ENCODE measurements around the gene EIF6.

The EIF6 gene

DNA sequence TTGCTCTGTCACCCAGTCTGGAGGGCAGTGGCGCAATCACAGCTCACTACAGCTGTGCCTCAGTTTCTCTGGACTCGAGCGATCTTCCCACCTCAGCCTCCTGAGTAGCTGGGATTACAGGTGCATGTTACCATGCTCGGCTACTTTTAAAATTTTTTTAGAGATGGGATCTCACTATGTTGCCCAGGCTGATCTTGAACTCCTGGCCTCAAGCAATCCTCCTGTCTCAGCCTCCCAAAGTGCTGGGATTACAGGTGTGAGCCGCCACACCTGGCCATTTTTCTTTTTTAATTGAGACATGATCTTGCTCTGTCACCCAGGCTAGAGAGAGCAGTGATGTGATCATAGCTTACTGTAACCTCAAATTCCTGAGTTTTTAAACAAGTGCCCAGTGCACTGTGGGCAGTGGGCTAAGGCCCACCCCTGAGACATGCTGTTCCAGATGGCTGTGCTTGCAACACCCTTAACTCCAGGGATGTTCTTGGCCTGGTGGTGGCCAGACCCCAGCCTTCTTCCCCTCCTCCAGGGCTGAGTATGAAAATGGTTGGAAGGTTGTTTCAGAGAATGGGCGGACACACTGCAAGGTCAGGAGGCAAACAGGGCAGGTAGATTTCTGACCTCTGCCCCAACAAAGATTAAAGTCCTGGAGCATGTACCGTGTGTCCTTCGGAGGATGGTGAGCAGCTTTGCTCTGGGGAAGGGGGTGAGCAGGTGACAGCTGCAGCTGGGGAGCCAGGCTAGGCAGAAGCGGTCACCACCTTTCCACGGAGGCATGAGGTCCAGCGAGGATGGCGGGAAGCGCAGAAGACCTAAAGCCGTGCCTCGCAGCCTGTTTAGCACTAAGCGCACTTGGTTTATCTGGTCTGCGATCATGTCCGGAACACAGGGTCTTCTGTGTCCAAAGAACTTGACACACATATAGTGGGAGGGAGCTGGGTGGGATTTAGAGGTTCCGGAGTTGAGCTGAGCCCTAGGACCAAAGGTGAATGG lies 9.0 kb upstream of the EIF6 start:
- DNase-seq (ENCODE audit: low spot score) = no peak

DNA sequence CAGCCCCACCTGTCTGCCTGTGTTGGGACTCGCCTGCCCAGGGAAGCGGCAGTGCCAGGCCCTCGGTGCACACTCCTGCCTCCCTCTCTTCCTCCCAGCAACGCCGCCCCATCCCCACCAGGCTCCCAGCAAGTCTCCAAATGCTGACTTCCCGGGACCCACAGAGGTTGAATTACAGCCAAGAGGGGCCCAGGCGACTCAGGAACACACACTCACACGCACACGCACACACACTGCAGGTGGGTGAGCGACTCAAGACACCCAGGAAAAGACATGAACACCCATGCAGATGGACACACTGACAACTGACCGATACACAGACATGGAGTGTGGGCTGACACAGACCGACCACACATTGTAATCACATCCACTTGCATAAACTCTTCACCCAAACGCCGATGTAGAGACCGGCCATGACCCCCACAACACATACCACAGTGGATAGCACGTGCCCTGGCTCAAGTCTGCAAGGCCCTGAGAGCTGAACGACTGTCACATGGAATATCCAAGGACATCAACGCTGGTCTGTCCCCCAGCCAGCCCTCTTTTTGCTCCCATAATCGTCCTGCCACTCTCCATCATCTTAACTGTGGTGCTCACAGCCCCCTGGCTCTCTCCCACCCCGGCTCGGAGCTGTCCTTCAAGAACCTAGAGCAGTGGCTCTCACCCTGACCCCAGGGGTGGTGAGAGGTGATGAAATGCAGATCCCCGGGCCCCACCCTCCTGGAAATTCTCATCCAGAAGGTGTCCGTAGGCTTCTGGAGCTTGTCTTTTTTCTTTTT lies 8.1 kb upstream of the EIF6 start:
- DNase-seq (ENCODE audit: low spot score) = no peak

DNA sequence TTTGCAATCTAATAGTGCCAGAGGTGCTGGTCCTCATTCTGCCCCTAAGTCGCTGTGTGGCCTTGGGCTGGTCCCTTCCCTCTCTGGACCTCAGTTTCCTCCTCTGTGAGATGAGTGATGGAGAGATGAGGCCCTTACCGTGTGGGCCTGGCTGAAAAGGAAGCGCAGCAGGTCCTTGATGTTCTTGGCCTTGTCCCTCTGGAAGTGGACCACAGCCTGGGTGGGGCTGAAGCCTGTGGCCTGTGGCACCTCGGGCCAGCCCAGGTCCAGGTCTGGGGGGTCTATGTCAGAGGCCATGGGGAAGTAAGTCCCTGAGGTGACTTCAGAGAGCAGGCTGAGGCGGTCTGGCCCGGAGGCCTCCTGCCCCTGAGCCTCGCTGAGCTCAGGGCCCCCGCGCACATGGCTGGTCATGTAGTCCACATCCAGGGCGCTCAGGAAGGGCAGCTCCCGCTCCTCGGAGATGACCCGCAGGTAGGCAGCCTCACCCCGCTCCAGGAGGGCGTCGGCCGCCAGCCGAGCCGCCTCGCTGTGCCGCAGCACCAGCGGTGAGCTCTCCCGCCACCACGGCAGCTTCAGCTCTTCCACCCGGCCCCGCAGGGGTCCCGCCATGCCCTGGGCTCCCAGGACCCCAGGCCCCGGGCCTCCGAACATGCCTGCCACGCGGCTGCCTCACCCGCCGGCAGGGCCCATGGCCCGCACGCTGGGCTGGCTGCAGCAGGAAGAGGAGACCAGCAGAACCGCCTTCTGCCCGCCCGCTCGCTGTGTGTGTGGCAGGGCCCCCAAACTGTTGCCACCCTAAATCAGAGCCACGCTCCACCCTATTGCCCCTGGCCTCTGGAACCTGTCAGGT lies 7.3 kb upstream of the EIF6 start, which contains the start of gene FAM83C:
Gene FAM83C (minus strand): TSS at position 772 of the 850 bp plus-strand sequence. CDS start 121 bp downstream, at position 651.
- no peak for DNase-seq (ENCODE audit: low spot score)

DNA sequence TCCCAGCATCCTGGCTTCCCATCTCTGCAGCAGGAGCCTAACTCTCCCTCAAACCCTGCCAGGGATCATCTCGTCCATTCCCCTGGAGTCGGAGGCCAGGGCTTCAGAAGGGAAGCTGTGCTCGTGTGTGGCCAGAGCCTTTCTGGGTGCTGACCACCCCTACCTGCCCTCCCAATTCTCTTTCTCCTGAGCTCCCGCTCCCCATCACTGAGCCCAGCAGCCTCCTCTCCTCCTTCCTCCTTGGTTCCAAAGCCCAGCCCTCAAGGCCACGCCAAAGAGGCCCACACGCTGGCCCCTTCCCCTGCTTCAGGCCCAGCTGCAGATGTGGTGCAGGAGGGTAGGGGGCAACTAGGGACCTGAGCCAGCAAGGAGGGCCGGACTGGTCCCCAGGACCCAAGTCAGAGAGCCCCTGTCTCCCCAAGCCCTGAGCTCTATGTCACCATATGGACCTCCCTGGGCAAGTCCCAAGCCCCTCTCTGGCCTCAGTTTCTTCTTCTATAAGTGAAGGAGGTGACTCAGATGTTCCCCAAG lies 6.4 kb upstream of the EIF6 start:
- DNase-seq (ENCODE audit: low spot score) = no peak

DNA sequence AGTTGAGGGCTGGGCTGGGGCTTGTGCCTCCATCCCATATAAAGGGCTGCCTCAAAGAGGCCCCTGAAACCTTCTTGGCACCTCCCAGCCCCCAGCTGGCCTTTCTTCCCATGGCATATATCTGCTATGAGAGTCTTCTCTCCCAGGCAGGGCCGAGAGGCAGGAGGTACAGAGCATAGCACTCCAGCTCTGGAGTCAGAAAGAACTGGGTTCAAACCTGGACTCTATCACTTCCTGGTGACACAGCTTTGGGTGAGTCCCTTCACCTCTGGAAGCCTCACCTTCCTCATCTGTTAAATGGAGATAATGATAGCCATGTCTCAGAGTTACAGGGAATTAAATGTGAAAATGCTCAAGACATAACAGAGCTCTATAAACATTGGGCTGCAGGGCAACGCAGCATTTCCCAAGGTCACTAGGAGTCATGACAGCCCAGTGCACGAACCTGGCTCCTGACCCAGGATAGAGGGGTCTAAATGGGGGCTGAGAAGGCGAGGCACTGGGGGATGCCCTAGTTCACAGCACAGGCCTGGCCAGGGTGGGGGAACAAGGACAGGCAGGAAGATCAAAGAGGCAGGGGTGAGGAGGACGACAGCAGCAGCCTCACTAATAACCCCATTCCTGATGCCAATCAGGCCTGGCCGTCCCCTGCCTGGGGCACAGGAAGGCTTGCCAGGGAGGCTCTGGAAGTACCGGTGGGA lies 5.8 kb upstream of the EIF6 start:
- no peak for DNase-seq (ENCODE audit: low spot score)

DNA sequence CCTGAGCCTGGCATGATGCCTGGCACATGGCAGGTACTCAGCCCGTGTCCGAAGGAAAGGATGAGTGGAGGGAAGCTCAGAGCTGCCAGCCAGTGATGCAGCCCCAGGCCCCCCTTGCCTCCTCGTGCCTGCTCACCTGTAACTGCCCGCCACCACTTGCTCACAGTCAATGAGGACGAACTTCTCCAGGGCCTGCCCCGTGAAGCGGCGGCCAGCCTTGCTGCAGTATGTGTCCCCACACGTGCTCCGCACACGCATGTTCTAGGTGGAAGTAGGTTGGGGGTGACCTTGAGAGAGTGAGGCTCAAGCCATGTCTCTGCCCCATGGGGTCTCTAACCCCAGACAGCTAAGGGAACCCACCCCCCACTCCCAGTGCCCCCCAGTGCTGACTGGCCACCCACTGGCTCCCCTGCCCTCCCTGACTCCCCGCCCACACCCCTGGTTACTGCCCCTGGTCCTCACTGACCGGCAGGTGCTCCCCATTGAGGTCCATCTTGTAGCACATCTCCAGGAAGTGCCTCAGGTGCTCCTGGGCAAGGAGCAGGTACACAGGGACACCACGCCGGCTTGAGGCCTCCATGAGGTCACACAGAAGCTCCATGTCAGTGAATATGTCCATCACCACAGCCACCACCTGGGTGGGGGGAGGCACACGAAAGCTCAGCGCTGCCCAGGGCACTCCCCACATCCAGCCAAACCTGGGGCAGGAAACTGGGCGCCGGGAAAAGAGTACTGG lies 3.9 kb upstream of the EIF6 start:
- DNase-seq (ENCODE audit: low spot score) = no peak

DNA sequence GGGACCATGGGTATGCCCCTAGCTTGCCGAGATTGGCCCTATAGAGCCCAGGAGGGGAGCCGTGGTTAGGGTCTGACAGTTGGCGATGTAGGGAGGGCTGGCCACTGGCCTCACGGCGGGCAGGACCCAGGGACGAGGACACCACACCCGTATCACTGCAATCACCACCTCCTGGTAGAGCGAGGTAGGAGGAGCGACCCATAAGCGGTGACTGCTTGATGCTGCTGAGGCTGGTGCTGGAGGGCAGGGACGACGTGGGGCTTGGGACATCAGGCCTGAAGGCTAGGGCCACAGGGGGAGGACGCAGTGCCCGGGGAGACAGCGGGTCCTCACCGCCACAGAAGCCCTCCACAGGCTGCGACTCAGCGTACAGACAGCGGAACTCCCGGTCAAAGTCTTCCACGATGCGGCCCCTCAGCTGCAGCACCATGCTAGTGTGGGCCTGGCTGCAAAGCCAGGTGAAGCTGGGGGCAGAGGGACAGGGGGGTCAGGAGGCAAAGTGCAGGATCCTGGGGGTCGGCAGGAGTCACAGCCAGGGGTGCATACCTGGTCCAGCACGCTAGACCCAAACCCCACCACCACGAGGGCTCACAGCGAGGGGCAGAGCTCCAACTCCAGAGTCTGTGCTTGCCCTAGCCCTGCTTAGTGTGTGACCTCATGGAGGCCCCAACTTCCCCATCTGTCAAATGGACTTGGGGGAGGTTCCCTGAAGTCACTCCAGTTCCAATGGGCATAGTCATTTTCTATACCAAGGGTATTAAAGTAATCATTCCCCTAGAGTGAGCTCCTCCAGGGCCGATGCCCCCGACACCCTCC lies 3.1 kb upstream of the EIF6 start:
- no peak for DNase-seq (ENCODE audit: low spot score)

DNA sequence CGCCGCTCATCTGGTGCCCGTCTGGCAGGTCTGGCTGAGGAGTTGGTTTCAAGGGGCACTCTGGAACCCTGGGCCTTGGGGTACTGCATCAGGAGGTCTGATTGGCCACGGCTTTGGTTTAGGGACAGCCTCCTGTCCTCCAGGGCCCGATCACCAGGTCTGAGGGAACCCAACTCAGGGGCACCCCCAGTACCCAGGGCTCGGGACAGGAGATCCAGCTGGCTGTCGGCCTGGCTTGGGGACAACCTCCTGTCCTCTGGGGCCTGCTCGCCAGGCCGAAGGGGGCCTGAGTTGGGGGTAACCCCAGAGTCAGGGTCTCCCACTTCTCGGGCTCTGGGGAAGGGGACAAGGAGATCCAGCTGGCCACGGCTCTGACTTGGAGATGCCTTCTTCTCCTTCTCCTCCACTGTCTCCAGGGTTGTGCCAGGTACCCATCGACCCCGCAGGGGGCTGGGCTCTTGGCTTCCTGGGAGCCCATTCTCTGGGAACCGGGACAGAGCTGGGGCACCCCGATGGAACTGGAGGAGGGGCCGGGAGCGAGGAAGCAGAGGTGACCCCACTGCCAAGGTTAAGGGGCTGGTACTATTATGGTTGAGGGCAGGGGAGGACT lies 2.4 kb upstream of the EIF6 start:
- DNase-seq (ENCODE audit: low spot score) = no peak

DNA sequence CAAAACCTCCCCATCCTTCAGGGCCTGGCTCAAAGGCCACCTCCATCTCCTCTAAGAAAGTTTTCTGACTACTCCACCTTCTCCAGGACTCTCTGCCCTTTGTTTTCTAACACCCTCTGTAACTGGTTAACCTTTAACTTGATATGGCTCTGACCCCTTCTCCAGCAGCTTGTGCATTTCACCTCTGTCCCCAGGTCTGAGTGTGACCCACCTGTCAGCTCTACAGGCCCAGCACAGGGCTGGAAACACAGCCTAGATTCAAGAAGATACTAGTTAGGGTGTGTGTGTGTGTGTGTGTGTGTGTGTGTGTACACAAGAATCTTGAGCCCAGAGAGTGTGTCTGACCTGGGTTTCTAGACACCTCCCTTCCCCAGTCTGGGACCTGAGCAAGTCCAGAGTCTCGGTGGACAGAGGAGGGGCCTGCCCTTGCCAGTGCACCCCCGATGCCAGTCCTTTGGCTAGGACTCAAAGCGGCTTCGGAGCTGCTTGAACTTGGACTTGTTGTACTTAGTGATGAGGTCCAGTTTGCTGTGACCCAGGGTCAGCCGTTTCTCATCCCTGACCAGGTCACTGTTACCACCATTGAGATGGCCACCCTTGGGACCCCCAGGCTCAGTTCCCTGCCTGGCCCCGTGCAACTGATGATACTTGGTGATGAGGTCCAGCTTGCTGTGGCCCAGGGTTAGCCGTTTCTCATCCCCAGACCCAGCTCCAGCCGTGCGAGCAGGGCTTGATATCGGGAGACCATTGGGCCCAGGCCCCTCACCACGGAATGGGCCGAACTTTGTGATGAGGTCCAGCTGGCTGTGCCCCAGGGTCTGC lies 1.7 kb upstream of the EIF6 start:
- DNase-seq (ENCODE audit: low spot score) = no peak

DNA sequence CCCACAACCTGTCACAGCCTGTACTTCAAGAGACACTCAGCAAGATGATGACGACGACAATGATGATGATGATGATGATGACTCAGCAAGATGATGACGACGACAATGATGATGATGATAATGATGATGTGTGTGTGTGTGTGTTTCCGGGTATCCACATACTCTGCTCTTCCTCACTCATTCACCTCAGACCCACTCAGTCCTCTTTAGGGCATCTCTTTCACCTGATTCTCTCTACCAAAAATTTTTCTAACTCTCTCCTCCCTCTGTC lies 1.2 kb upstream of the EIF6 start:
- DNase-seq (ENCODE audit: low spot score) = no peak

DNA sequence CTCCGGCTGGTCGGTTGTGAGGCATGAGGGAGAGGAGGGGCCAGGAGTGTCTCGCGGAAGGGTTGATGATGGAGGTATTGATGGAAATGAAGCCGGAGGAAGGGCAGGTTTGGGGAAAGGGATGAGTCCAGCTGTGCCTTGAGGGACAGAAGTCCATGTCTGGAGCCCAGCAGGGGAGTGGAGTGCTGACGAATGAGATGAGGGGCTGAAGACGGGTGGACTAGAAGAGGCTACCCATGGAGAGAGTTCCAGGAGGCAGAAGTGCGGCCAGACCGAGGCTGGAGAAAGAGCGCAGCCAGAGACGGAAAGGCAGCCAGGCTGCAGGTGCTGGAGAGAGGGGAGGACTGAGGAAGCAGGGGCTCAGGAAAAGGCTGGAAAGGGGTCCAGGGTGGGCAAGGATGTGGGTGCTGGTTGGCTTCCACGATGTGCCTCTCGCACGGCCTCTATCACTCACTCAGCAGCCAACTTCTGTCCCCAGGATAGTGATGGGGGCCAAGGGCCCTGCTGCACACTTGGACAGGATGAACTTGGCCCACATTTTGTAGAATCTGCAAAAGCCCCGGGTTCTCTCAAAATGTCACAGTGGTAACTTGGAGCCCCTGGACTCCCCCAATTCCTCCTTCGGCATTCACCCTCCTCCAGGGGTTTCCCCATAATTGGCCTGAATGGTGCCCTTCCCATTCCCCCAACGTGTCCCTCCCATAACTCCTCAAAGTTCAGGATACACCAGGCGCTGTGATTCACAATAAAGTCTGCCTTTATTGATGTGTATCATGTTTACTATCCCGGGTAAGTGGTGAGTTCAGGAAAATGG lies 627 bp upstream of the EIF6 start:
- no peak for DNase-seq (ENCODE audit: low spot score)

DNA sequence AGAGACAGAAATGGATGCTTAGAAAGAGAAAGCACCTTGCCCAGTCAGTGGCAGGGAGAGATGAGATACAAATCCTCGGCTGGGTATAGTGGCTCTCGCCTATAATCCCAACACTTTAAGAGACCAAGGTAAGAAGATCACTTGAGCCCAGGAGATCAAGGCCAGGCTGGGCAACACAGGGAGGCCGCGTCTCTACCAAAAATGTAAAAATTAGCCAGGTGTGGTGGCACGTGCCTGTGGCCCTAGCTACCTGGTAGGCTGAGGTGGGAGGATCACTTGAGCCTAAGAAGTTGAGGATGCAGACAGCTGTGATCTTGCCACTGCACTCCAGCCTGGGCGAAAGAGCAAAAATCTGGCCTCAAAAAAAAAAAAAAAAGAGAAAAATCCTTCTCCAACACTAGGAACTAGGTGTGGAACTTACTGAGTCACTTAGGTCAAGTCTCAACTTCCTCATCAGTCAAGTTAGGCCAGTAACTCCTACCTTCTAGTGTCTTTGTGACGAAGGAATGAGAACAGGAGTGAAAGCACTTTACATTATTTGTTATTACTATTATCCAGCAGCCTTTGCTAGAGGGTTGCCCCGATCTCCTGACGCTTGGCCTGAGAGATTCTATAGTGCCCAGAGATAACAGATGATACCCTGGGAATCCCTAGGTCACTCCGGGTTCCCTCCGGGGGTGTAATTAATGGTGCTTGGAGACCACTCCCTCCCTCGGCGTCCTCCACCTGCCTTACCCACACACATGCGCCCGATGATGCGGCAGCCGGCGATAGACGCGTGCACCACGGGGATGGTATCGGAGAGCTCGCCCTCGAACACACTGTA lies 918 bp downstream of the EIF6 start:
- no peak for DNase-seq (ENCODE audit: low spot score)

DNA sequence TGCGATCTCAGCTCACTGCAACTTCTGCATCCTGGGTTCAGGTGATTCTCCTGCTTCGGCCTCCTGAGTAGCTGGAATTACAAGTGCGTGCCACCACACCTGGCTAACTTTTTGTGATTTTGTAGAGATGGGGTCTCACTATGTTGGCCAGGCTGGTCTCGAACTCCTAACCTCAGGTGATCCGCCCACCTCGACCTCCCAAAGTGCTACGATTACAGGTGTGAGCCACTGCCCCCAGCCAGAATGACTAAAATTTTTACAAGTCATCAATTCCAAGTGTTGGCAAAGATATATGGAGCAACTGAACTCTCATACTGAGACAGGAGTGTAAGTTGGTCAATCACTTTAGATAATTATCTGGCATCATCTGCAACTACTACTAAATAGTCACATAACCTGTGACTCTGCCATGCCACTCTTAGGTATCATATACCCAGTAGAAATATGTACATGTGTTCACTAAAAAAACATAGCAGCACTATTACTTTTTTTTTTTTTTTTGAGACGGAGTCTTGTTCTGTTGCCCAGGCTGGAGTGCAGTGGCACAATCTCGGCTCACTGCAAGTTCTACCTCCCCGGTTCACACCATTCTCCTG lies 3.0 kb downstream of the EIF6 start:
- no peak for DNase-seq (ENCODE audit: low spot score)

DNA sequence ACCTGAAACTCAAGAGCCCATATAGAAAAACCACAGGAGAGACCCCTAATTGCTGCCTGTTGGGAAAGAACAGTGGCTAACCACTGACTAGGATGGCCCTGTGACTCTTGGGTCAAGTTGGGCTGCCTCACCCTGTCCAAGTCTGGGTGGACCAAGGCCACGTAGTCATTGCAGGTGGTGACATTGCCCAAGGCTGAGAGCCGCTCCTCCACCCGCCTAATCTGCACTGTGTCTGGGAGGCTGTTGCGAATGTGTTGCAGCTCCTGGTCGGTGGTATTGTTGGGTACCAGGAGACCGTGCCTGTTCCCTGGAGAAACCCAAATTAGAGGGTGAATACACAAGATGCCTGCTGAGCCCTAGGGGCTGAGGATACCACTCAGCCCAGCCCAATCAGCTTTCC lies 4.0 kb downstream of the EIF6 start:
- no peak for DNase-seq (ENCODE audit: low spot score)

DNA sequence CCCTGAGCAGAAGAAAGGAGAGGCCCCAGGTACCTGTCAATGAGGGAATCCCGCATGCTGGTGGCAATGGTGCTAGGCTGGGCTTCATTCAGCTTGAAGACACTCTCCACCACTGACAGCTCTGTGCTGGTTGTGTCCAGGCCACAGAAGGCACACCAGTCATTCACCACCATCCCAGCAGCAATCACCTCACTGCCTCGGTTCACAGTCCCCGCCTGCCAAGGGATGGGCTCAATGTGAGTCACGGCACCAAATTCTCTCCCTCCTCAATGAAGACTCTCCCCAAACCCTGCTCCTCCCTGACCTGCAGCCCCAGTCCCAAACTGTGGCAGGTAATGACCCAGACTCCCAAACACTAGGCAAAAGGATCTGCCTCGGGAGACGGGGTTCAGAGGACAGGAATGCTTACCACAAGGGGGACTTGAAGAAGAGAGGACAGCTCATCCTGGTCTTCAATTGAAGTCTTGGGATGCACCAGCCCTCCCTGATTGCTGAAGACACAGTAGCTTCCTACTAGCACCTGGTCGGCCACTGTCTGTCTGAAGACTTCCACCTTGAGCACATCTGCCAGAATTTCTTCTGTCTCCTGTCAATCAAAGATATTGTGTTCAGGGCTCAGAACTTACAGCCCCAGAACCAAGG lies 4.9 kb downstream of the EIF6 start:
- DNase-seq (ENCODE audit: low spot score) = no peak

DNA sequence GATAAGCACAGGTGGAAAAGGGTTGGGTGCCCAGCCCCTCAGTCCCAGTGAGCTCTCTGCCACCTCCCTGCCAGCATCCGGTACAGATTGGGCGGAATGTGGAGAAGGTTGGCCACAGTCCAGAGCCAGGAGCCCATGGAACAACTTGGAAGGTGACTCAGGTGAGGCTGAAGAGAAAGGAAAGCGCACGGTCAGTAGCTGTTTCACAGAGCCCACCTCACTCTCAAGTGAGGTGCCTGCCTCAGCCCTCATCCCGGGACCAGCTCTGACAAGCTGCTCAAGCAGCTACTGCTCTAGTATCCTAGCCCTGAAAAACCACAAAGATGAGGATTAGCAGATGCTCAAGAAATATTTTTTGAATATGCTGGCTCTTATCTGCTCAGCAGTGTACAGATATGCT lies 5.5 kb downstream of the EIF6 start:
- no peak for DNase-seq (ENCODE audit: low spot score)

Measured in iPS-NIHi11 (cell line).